Large intestine (tissue), 3 donors: Measurements from ENCODE around the gene NR2E1. TPM values are rescaled to one million over a fixed set of nuclear protein-coding genes. Genes with fewer than 3 reads are reported as not detected.
A peak's percentile ranks its signal among the peaks of the same experiment; 100 is the strongest.

Experiments
- DNase-seq, 2 donors: peaks; one replicate each; pipeline versions ENCODE4 v3.0.0 to v3.0.0-alpha.2; 2013
- H3K27ac ChIP-seq: one replicate; pipeline ENCODE4 v1.5.1; 2013; ENCODE audit warnings: low read length
- H3K27me3 ChIP-seq: 2 replicates; pipeline ENCODE4 v1.6.1; 2013; ENCODE audit warnings: low read length; ENCODE audit not compliant: control insufficient read depth, insufficient read depth
- H3K36me3 ChIP-seq: 2 replicates; pipeline ENCODE4 v1.6.1; 2013; ENCODE audit warnings: low read length; ENCODE audit not compliant: control insufficient read depth, insufficient read depth
- H3K4me1 ChIP-seq: one replicate; pipeline ENCODE4 v1.6.1; 2013; ENCODE audit warnings: low read length; ENCODE audit not compliant: control insufficient read depth, insufficient read depth
- H3K4me3 ChIP-seq: one replicate; pipeline ENCODE4 v1.5.1; 2013; ENCODE audit warnings: low read length
- H3K9me3 ChIP-seq: one replicate; pipeline ENCODE4 v1.6.1; 2013; ENCODE audit warnings: mild to moderate bottlenecking, low read depth, low read length, moderate library complexity; ENCODE audit not compliant: control insufficient read depth
- WGBS: methylation state at CpG from one replicate; pipeline ENCODE4 v1.1.5; 2013; ENCODE audit warnings: low lambda C conversion rate; ENCODE audit not compliant: insufficient coverage; 5-methylcytosine and 5-hydroxymethylcytosine counted together
- polyA plus RNA-seq: library from polyadenylated mRNA; unstranded; fragments of 120-200 nt; gene quantifications from one replicate; pipeline ENCODE4 v1.2.1, GENCODE V29; 2013

NR2E1 gene
- polyA plus RNA-seq, 1 donor = not detected

- Histone ChIP-seq H3K9me3 (peaks cover 21% of the 10 kb centered on the region), H3K4me1 (peaks cover 50% of the 10 kb centered on the region), H3K4me3 (no peak overlapping the region), H3K27me3 (peaks cover 99% of the 10 kb centered on the region), H3K27ac (no peak overlapping the region), H3K36me3 (no peaks in the 10 kb centered on the region)
- WGBS = no CpG with 5 or more reads among the region's 69 CpGs
- peak in 1 of 2 donors; percentile 14 for DNase-seq
These were observed 761 bp upstream of the NR2E1 start for GRCh38 chr6:108164815-108165706.

GRCh38 chr6:108166664-108167448 is 1.0 kb downstream of the NR2E1 start:
- H3K27ac ChIP-seq = no peak overlapping the region
- no CpG with 5 or more reads among the region's 58 CpGs for WGBS
- peaks cover 21% of the 10 kb centered on the region for H3K9me3 ChIP-seq
- H3K4me1 ChIP-seq = peaks cover 50% of the 10 kb centered on the region
- peak in 1 of 2 donors; percentile 13 for DNase-seq
- no peaks in the 10 kb centered on the region for H3K36me3 ChIP-seq
- peaks cover 100% of the 10 kb centered on the region for H3K27me3 ChIP-seq
- H3K4me3 ChIP-seq = no peak overlapping the region

- peaks cover 21% of the 10 kb centered on the region for H3K9me3 ChIP-seq
- DNase-seq = peak in 1 of 2 donors; percentile 27
- H3K27me3 ChIP-seq = peaks cover 100% of the 10 kb centered on the region
- 35% methylated on average over 2 of the region's 35 CpGs for WGBS
- H3K27ac ChIP-seq = no peak overlapping the region
- H3K36me3 ChIP-seq = no peaks in the 10 kb centered on the region
- H3K4me3 ChIP-seq = no peak overlapping the region
- peaks cover 50% of the 10 kb centered on the region for H3K4me1 ChIP-seq
These were observed 1.7 kb downstream of the NR2E1 start for GRCh38 chr6:108167449-108168089.

GRCh38 chr6:108168090-108168463 is 2.3 kb downstream of the NR2E1 start:
- no peak overlapping the region for H3K27ac ChIP-seq
- H3K9me3 ChIP-seq = peaks cover 21% of the 10 kb centered on the region
- no peaks in the 10 kb centered on the region for H3K36me3 ChIP-seq
- DNase-seq = peak in 1 of 2 donors; percentile 9
- no peak overlapping the region for H3K4me3 ChIP-seq
- peaks cover 100% of the 10 kb centered on the region for H3K27me3 ChIP-seq
- WGBS = 20% methylated on average over 3 of the region's 23 CpGs
- peaks cover 50% of the 10 kb centered on the region for H3K4me1 ChIP-seq

GRCh38 chr6:108168501-108169463 is 3.0 kb downstream of the NR2E1 start:
- WGBS = no CpG with 5 or more reads among the region's 63 CpGs
- H3K4me3 ChIP-seq = no peak overlapping the region

GRCh38 chr6:108169464-108170331 is 3.9 kb downstream of the NR2E1 start:
- WGBS = no CpG with 5 or more reads among the region's 55 CpGs
- Histone ChIP-seq H3K9me3 (peaks cover 22% of the 10 kb centered on the region), H3K4me1 (peaks cover 49% of the 10 kb centered on the region), H3K27ac (no peak overlapping the region), H3K36me3 (no peaks in the 10 kb centered on the region), H3K4me3 (no peak overlapping the region), H3K27me3 (peaks cover 94% of the 10 kb centered on the region)
- peak in 1 of 2 donors; percentile 20 for DNase-seq

More at GRCh38 chr6:108168501-108169463, 3.0 kb downstream of the NR2E1 start:
- Histone ChIP-seq H3K9me3 (peaks cover 21% of the 10 kb centered on the region), H3K27me3 (peaks cover 94% of the 10 kb centered on the region), H3K4me1 (peaks cover 50% of the 10 kb centered on the region), H3K27ac (no peak overlapping the region), H3K36me3 (no peaks in the 10 kb centered on the region)
- DNase-seq = peak; percentile 23 to 46

- Histone ChIP-seq H3K4me3 (no peak overlapping the region), H3K36me3 (no peaks in the 10 kb centered on the region), H3K27ac (no peak overlapping the region), H3K4me1 (peaks cover 40% of the 10 kb centered on the region), H3K9me3 (peaks cover 20% of the 10 kb centered on the region), H3K27me3 (peaks cover 94% of the 10 kb centered on the region)
- no peak for DNase-seq
- WGBS = 8% methylated on average over 4 of the region's 31 CpGs
These were observed 4.8 kb downstream of the NR2E1 start for GRCh38 chr6:108170332-108171290.

GRCh38 chr6:108171291-108171917 is 5.6 kb downstream of the NR2E1 start:
- WGBS = 6% methylated on average over 2 of the region's 21 CpGs
- DNase-seq = no peak
- Histone ChIP-seq H3K27ac (no peak overlapping the region), H3K9me3 (peaks cover 23% of the 10 kb centered on the region), H3K36me3 (no peaks in the 10 kb centered on the region), H3K4me1 (peaks cover 39% of the 10 kb centered on the region), H3K4me3 (no peak overlapping the region), H3K27me3 (peaks cover 94% of the 10 kb centered on the region)
